GM18858 (cell line): ENCODE data around the gene ZNF33B.
"Not testable (repeated sequence)": the region's sequence is repeated elsewhere in the genome, so short reads cannot be mapped to it uniquely, and the experiment has no call there.

ENCODE experiments used
- ATAC-seq: cut with Tn5 transposase; IDR thresholded peaks from one replicate; pipeline ENCODE4 v1.9.1; 2021; ENCODE audit not compliant: unreplicated experiment

ZNF33B gene

DNA sequence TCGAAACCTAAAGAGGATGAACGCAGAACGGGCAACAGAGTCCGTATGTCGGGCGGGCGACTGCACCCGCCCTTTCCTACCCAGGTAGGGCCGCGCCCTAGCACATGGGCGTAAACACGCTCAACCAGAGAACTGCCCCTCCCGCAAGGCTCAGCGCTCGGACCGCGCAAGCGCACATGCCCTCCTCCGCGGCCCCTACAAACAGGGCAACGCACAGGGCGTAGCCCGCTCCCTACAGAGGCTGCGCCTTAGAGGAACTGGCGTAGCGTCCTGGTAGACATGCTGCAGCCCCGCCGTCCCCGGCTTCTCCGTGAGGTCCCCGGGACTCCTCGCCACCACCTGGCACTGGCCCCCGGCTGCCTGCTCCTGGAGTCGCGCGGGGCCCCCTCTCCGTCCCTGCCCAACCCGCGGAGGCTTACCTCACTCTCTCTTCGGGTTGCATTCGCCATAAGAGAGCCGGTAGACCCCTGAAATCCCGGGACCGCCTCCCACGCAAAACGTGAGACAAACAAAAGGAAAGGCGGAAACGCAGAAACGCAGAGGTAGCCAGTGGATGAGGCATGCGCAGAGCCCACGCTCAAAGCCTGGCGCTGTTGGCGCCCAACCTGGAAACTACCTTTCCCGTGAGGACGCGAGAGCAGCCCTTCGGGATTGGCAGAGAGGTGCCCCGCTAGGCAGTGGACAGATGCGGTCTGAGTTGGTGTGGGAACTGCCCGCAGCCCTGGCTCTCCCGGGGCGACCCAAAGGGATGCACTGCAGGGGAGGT lies at the start of gene ZNF33B:
Gene ZNF33B, minus strand, starts transcription at position 516 of the 766 bp plus-strand sequence. CDS start 1,642 bp downstream, outside the sequence.
- peak; percentile 94 for ATAC-seq

DNA sequence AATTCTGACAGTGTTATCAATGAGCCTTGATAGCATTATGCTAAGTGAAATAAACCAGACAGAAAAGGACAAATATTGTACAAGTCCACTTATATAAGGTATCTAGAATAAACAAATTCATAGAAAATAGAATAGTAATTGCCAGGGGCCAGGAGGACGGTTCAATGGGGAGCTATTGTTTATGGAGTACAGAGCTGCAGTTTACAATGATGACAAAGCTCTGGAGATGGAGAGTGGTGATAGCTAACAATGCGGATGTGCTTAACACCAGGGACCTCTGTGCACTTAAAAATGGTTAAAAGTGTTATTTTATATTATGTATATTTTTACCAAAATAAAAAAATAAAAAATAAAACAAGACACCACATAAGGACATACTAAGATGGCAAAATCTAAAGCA lies 46.1 kb upstream of the ZNF33B start:
- no peak for ATAC-seq

DNA sequence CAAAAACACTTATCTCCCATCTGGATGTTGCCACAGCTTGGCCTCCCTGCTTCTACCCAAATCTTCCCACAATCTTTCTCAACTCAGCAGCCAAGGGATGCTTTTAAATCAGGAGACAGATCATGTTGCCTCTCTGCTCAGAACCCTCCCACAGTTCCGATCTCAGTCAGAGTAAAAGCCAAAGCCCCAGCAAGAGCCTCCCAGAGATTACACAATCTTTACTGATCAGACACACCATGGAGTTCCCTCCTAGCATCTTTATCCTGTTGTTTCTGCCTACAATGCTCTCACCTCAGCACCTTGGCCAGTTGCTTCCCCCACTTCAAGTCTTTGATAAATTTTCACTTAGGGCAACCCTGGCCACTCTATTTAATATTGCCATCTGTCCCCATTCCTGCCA lies 41.9 kb upstream of the ZNF33B start:
- no peak for ATAC-seq

DNA sequence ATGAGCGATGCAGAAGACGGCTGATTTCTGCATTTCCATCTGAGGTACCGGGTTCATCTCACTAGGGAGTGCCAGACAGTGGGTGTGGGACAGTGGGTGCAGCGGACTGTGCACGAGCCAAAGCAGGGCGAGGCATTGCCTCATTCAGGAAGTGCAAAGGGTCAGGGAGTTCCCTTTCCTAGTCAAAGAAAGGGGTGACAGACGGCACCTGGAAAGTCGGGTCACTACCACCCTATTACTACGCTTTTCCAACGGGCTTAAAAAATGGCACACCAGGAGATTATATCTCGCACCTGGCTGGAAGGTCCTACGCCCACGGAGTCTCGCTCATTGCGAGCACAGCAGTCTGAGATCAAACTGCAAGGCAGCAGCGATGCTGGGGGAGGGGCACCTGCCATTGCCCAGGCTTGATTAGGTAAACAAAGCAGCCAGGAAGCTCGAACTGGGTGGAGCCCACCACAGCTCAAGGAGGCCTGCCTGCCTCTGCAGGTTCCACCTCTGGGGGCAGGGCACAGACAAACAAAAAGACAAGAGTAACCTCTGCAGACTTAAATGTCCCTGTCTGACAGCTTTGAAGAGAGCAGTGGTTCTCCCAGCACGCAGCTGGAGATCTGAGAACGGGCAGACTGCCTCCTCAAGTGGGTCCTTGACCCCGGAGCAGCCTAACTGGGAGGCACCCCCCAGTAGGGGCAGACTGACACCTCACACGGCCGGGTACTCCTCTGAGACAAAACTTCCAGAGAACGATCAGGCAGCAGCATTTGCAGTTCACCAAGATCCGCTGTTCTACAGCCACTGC lies 27.0 kb upstream of the ZNF33B start:
- not testable (repeated sequence) for ATAC-seq

DNA sequence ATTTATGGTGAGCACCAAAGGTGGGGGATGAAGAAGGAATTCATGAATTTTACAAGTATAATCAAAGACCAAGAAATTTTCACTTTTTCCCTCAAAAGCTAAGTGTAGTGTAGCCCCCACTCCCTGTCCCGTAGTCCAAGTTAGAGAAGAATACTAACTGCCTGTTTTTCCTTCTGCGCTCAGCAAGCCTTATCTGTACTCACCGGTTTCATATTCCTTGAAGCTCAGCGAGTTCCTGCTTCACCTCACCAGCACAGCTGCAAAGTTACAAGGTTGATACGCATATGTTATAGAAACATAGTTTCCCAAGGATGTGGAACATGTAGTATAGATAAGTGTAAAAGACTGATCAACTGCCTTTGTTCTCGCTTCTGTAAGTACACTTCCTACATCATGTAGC lies 16.0 kb upstream of the ZNF33B start:
- ATAC-seq = no peak

DNA sequence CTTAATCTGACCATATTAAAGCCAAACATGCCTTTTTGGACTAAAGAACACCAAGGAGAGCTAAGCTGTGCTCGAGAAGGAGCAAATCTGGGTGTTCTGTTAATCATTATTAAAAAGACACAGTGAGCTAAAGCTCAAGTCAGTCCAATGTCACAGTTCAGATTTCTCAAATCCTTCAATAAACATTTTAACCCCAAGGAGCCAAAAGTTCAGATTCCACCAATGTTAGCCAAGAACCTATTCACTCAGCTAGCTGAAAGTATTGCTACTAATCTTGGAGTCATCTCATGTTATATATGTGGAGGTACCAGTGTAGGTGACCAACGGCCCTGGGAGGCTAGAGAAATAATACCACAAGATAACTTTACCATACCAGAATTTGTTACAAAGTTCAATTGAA lies 14.5 kb upstream of the ZNF33B start:
- ATAC-seq = no peak

DNA sequence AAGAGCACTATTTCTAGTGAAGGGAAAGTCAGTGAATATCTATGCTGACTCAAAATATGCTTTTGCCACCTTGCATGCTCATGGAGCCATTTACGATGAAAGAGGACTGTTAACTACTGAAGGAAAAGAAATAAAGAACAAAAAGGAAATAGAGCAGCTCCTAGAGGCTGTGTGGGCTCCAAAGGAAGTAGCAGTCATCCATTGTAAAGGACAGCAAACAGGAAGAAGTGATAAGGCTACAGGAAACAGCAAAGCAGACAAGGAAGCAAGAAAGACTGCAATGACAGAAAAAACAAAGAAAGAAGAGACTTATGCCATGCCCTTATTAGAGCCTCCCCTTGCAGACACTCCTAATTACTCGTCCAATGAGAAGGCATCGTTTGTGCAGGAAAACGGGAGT lies 12.0 kb upstream of the ZNF33B start:
- no peak for ATAC-seq

DNA sequence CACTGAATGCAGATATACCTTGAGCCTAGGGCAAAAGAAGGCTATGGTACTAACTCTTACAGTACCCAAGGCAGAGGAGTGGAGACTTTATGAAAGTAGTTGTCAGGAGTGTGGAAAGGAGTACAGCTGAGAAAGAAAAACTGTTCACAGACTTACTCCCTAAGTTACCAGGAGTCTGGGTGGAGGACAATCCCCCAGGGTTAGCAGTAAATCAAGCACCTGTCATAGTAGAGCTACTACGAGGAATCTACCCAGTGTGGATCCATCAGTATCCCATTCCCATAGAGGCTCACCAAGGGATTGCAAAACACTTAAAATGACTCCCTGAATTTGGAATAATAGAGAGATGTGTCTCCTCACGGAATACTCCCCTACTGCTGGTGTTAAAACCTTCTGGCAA lies 10.1 kb upstream of the ZNF33B start:
- ATAC-seq = no peak

DNA sequence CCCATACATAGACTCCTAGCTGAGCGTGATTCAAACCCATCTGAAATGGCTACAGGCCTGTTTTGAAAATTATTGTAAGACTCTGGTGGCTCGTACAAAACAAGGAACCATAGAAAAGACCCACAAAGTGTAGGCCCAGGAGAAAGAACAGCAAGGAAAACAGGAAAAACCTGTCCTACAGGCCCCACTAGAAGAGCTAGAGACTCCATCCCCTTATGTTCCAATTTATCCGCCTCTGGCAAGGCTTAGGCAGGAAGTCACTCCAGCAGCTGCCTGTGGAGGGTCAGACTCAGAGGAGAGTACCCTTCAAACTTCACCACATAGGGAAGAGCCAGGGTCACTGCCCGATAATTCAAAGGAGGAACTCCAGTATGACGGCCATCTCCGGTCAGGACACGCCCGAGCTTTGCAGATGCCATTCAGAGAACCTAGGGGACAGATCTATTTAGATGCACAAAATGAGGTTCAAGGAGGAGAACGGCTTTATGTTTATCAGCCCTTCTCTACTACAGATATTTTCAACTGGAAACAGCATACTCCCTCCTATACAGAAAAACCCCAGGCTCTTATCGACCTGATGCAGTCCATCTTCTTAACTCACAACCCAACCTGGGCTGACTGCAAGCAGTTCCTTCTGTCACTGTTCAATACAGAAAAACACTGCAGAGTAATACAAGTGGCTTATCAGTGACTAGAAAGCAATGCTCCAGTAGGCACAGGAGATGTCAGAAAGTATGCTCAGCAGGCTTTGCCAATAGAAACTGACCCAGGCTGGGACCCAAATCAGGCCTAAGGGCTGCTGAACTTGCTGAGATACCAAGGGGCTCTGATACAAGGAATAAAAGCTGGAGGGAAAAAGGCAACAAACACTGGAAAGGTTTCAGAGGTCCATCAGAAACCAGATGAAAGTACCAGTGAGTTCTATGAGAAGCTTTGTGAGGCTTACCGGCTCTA lies 8.6 kb upstream of the ZNF33B start:
- no peak for ATAC-seq

DNA sequence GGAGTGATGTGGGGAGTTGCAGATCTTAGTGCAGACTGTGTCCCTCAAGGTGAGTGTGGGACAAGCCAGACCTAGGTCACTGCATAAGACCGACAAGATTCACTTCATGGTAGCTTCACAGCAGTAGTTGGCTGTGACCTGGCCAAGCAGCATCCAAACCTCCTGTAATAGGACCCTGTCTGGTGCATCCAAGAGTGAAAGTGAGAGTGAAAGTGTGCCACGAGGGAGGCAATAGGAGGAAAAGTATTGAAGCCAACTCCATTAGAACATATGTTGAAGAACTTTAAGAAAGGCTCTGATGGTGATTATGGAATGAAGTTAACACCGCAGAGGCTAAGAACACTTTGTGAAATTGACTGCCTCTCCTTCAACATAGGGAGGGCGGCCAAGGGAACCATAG lies 7.8 kb upstream of the ZNF33B start:
- no peak for ATAC-seq

DNA sequence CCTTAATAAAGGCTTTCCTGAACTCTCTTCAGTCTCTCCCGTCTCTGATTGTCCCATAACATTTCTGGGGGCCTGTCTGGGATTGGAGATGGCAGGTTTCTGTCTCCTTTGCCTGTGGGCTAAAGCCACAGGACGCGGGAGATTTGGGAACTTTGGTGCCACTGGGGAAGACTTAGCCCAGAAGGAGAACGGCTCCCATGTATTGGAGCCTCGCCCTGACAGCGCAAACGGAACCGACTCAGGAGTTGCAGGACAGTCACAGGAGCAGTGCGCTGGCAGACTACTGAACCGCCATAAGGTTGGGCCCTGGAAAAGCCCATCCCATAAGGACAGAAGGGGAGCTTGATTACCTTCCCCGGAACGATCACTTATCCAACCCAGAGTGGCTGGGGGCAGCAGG lies 7.1 kb upstream of the ZNF33B start:
- no peak for ATAC-seq

DNA sequence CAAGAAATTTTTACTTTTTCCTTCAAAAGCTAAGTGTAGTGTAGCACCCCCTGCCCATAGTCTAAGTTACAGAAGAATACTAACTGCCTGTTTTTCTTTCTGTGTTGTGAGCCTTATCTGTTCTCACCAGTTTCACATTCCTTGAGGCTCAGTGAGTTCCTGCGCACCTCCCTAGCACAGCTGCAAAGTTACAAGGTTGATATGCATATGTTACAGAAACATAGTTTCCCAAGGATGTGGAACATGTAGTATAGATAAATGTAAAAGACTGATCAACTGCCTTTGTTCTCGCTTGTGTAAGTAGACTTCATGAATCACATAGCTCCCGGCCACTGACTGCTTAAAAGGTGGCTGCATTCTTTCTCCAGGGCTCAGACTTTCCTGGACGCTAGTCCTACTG lies 6.7 kb upstream of the ZNF33B start:
- no peak for ATAC-seq

DNA sequence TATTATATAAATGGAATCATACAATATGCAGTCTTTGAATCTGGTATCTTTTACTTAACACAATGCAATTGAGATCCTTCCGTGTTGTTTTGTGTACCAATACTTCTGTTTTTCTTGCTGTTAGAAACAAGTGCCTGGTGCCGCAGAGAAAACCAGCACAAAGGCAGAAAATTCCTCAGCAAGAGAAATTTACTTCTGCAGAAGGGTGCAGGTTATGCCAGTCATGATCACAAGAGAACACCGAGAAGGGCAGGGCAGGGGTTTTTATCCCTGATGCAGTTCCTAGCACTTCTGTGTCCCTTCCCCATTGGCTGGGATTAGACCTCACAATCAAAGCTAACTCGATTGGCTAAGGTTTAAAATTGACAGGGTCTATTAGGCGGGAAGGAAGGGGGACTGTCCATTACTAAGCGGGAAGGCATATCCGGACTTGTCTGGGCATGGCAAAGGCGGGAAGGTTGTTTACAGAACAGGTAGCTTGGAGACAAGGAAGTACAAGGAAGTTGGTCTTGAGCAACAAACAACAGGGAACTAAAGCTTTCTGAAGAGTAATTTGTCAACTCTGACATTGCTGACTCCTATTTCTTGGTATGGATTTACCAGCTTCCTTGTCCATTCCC lies 2.4 kb upstream of the ZNF33B start:
- ATAC-seq = no peak

DNA sequence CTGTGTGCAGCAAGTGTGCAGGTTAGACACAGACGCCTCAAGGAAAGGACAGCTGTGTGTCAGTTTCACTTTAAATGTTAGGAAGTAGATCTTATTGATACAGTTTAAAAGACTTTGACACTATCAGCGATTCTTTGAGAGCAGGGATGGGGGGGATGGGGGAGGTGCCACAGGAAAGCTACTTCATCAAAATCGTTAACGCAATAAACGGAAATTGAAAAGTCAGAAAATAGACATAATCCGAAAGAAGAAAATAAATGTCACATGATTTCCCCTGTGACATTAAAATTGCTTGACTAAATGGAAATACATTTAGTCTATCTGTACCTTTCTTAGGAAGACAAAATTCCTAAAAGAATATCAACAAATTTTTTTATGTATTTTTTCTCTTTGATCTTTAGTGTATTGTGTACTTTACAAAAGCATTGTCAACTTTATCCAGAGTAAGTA lies 476 bp upstream of the ZNF33B start:
- no peak for ATAC-seq

DNA sequence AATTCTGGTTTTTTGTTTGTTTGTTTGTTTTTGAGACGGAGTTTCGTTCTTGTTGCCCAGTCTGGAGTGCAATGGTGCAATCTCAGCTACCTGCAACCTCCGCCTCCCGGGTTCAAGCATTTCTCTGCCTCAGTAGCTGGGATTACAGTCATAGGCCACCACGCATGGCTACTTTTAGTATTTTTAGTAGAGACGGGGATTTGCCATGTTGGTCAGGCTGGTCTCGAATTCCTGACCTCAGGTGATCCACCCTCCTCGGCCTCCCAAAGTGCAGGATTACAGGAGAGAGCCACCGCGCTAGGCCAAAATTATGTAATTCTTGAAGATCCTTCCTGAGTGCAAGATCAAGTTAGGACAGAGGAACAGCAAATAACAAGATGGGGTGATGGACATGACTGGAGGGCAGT lies 719 bp downstream of the ZNF33B start:
- no peak for ATAC-seq

DNA sequence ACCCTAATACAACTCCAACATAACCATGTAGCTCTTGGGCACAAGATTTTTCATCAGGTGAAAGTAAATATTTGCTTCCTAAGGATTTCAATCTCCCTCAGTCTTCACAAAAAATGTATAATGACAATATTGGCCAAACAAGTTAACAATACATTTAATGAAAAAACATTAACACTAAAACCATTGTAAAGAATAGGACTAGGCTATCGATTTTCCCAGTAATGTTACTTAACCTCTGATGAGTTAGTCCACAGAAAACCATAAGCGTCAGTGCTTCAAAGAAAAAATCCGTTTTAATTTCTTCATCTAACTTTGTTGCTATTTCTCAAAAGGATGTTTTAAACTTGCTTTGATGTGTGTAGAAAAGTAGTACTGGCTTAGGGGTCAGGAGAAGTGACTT lies 1.2 kb downstream of the ZNF33B start:
- ATAC-seq = no peak

DNA sequence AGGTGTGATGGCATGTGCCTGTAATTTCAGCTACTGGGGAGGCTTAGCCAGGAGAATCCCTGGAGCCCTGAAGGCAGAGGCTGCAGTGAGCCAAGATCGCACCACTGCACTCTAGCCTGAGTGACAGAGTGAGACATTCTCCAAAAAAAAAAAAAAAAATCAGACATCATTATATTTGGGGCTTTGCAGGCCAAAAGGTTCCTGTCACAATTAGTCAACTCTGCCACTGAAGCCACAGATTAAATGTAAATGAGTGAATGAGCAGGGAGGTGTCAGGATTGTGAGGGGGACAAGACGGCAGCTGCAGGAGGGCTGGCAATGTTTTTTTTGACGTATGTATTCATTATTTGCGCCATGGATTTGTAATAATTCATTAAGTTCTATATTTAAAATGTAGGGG lies 3.3 kb downstream of the ZNF33B start:
- no peak for ATAC-seq

DNA sequence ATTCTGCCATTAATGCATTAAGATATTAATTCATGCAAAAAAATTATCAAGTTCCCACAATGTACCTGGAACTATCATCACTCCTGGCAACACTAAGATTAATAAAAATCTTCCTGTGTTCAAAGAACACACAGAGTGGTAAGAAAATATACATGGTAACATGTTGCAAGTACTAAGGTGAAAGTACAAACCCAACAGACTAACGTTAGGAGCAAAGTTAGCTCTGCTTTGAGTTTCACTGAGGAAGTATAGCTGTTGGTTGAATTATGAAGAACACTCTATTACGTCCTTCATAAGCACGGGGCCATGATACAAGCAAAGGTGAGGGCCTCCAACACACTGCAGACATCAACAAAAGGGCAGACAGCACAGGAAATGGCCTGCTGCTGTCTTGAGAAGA lies 5.8 kb downstream of the ZNF33B start:
- no peak for ATAC-seq

DNA sequence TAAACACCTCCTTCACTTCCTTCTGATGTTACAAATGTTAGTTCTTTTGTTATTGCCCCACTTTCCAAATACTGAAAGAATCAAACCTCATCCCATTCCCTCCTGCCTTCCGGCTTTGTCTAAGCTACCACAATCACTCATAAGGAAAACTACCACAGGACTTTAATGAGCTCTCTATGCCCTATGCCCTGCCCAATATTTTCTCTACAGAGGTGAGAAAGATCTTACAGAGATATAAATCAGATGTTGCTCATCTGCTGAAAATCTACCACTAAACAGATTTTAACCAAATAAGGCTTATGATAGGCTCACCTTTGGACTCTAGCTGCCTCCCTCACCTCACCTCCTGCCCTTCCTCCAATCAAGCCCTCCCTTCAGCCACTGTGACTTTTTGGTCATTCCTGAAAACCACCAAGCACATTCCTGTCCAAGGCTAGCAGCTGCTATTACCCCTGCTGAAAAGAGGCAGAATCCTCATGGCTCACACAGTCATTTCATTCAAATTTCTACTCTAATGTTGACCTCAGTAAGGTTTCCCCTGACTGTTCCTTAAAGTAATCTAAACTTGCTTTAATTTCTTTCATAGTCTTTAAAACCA lies 7.7 kb downstream of the ZNF33B start:
- no peak for ATAC-seq

DNA sequence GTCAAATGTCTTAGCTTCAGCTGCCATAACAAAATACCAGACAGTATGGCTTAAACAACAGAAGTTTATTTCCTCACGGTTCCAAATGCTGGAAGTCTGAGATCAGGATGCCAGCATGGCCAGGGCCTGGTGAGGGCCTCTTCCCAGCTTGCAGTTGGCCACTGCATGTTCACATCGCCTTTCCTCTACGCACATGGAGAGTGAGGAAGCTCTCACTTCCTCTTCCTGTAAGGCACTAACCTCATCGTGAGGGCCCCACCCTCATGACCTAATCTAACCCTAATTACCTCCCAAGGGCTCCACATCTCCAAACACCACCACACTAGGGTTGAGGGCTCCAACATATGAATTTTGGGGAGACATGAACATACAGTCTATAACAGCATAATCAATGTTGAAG lies 14.4 kb downstream of the ZNF33B start:
- ATAC-seq = no peak
